Stimulated activated CD4-positive, alpha-beta T cell treated with anti-CD3 and anti-CD28 coated beads, TNF-alpha, amount 100 ng/mL, for 4 hours (primary cell): ENCODE data around the gene DNMT3B.
A peak's percentile ranks its signal among the peaks of the same experiment; 100 is the strongest.
"Not testable (repeated sequence)": the region's sequence is repeated elsewhere in the genome, so short reads cannot be mapped to it uniquely, and the experiment has no call there.

Source experiments
- DNase-seq, 3 experiments: peaks; one replicate each; pipeline ENCODE4 v3.0.0-alpha.2; 2020; ENCODE audit warnings: low read depth in 3 of 3

DNMT3B gene

GRCh38 chr20:32790751-32791057, 28.5 kb downstream of the DNMT3B start:
- no peak for DNase-seq

GRCh38 chr20:32792316-32792715, 30.1 kb downstream of the DNMT3B start:
- no peak for DNase-seq

GRCh38 chr20:32792731-32793458, 30.7 kb downstream of the DNMT3B start:
- DNase-seq = no peak

GRCh38 chr20:32796383-32796948, 34.3 kb downstream of the DNMT3B start:
- DNase-seq = no peak

GRCh38 chr20:32796981-32797451, 34.8 kb downstream of the DNMT3B start:
- DNase-seq = no peak

- not testable (repeated sequence) for DNase-seq
Measured at GRCh38 chr20:32797571-32797970, 35.4 kb downstream of the DNMT3B start.

- DNase-seq = no peak
Measured at GRCh38 chr20:32798046-32798981, 36.1 kb downstream of the DNMT3B start.

- no peak for DNase-seq
Measured at GRCh38 chr20:32803092-32803491, 40.9 kb downstream of the DNMT3B start.

GRCh38 chr20:32804022-32804715, 42.0 kb downstream of the DNMT3B start:
- DNase-seq = no peak

GRCh38 chr20:32804817-32805216, 42.6 kb downstream of the DNMT3B start:
- no peak for DNase-seq

- DNase-seq = no peak
Measured at GRCh38 chr20:32805721-32806120, 43.5 kb downstream of the DNMT3B start.

GRCh38 chr20:32806356-32806755, 44.2 kb downstream of the DNMT3B start:
- no peak for DNase-seq

- no peak for DNase-seq
Measured at GRCh38 chr20:32807706-32808105, 45.5 kb downstream of the DNMT3B start.

GRCh38 chr20:32808438-32808837, 46.3 kb downstream of the DNMT3B start:
- DNase-seq = no peak

GRCh38 chr20:32809907-32810306, 47.7 kb downstream of the DNMT3B start:
- no peak for DNase-seq

- no peak for DNase-seq
Measured at GRCh38 chr20:32810941-32811340, 48.8 kb downstream of the DNMT3B start.

GRCh38 chr20:32811886-32812285, 49.7 kb downstream of the DNMT3B start:
- no peak for DNase-seq

GRCh38 chr20:32819992-32820697, 58.0 kb downstream of the DNMT3B start:
- peak; percentile 77 to 86 (median 79) for DNase-seq

- no peak for DNase-seq
Measured at GRCh38 chr20:32820698-32821377, 58.7 kb downstream of the DNMT3B start.

GRCh38 chr20:32822225-32822624, 60.0 kb downstream of the DNMT3B start:
- DNase-seq = no peak

- DNase-seq = no peak
Measured at GRCh38 chr20:32823078-32823477, 60.9 kb downstream of the DNMT3B start.
